ENCODE measurements around the gene GRM8.
"Not testable (repeated sequence)": the region's sequence is repeated elsewhere in the genome, so short reads cannot be mapped to it uniquely, and the experiment has no call there.

Gene GRM8

DNA sequence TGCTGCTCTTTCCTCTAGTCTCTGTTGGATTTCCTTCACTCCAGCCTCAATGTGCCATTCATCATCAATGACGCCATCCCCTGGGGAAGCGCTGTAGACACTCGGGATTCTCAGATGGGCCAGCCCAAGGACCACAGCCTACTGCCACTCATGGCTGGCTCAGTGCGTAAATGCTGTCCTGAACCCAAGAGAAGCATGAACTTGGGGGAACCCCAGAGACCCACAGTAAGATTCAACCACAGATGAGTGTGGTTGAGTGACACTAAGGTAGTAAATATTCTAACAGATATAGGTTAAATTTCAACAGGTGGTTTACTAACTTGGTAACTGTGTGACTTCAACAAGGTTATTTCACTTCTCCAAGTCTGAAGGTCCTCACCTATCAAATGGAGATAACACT is 304.1 kb downstream of the GRM8 start:
- no peak for DNase-seq (ENCODE audit: low read depth)
- TF ChIP-seq, protein P1, sequence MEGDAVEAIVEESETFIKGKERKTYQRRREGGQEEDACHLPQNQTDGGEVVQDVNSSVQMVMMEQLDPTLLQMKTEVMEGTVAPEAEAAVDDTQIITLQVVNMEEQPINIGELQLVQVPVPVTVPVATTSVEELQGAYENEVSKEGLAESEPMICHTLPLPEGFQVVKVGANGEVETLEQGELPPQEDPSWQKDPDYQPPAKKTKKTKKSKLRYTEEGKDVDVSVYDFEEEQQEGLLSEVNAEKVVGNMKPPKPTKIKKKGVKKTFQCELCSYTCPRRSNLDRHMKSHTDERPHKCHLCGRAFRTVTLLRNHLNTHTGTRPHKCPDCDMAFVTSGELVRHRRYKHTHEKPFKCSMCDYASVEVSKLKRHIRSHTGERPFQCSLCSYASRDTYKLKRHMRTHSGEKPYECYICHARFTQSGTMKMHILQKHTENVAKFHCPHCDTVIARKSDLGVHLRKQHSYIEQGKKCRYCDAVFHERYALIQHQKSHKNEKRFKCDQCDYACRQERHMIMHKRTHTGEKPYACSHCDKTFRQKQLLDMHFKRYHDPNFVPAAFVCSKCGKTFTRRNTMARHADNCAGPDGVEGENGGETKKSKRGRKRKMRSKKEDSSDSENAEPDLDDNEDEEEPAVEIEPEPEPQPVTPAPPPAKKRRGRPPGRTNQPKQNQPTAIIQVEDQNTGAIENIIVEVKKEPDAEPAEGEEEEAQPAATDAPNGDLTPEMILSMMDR (conservative IDR thresholded peaks at IDR 0.05; ENCODE audit: control insufficient read depth, insufficient read depth, low read depth, low read length): no peak

DNA sequence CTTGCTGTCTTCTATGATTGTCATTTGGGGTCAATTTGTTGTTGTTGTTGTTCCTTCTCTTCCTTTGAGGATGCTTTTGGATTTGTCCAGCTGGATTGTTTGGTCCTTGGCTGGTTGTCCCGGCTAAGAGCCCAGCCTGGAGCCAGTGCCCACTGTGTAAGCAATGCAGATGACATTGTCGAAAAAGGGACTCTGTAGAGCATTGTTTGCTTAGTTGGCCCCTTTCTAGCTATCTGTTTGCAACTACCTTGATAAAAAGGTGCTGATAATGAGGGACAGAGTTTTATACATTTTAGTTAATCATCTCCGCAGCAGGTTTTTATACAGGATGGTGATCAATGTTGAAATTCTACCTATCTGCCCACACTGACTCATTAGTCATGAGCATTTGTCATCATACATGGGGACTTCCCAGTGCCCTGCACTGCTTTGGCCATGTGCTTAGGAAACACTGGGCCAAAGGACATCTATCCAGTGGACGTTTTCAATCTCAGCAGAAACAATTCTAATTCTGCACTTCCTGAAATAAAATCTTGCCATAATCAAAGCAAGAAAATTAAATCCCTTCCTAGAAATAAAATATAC is 311.9 kb downstream of the GRM8 start:
- TF ChIP-seq, protein P1 (conservative IDR thresholded peaks at IDR 0.05; ENCODE audit: control insufficient read depth, insufficient read depth, low read depth, low read length): no peak
- no peak overlapping the region for H3K4me3 ChIP-seq (ENCODE audit: control insufficient read depth, low read depth, low read length)
- DNase-seq (ENCODE audit: low read depth): no peak

More for the DNA sequence above, 304.1 kb downstream of the GRM8 start:
- H3K4me3 ChIP-seq (ENCODE audit: control insufficient read depth, low read depth, low read length): no peak overlapping the region

DNA sequence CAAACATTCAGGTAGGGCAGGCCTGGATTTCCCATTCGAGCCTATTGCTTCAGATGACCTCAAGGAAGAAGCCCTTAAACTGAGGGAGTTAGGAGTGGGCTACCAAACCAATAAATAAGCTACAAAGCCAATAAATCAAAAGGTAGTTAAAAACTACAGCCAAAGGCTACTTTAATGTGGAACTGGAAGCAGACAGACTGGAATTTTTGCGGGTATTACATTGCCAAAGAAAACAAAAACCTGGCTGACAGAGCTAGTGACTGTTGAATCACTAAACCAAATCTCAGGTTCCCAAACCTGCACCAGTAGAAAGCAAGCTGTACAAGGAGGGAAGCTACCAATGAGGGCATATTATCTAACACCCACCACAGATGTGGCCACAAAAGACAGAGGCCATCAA is 315.6 kb downstream of the GRM8 start:
- no peak for DNase-seq (ENCODE audit: low read depth)
- TF ChIP-seq, protein P1 (conservative IDR thresholded peaks at IDR 0.05; ENCODE audit: control insufficient read depth, insufficient read depth, low read depth, low read length): no peak
- no peak overlapping the region for H3K4me3 ChIP-seq (ENCODE audit: control insufficient read depth, low read depth, low read length)

GRCh38 chr7:126931581-126931980 is 321.2 kb downstream of the GRM8 start:
- TF ChIP-seq, protein P1 (conservative IDR thresholded peaks at IDR 0.05; ENCODE audit: control insufficient read depth, insufficient read depth, low read depth, low read length): no peak
- DNase-seq (ENCODE audit: low read depth): no peak

GRCh38 chr7:126930166-126930565 is 322.6 kb downstream of the GRM8 start:
- TF ChIP-seq, protein P1 (conservative IDR thresholded peaks at IDR 0.05; ENCODE audit: control insufficient read depth, insufficient read depth, low read depth, low read length): no peak
- no peak for DNase-seq (ENCODE audit: low read depth)
- H3K4me3 ChIP-seq (ENCODE audit: control insufficient read depth, low read depth, low read length): no peak overlapping the region

More at GRCh38 chr7:126931581-126931980, 321.2 kb downstream of the GRM8 start:
- no peak overlapping the region for H3K4me3 ChIP-seq (ENCODE audit: control insufficient read depth, low read depth, low read length)

DNA sequence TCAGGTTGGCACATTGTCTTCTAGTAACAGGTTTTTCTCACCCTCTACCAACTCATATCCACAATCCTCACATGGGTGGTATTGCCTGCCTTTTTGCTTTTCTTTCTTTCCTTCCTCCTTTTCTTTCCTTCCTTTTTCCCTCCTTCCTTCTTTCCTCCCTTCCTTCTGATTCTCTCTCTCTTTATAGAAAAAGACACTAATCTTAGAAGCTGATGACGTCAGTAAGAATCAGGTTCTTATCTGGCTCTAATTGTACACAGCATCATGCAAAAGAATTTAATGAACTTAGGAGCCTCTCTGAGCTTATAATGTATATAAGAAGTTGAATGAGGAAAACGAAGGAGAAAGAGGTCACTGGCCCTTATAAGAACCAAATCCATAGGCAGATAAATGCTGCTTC is 328.3 kb downstream of the GRM8 start:
- no peak for DNase-seq (ENCODE audit: low read depth)
- no peak overlapping the region for H3K4me3 ChIP-seq (ENCODE audit: control insufficient read depth, low read depth, low read length)
- TF ChIP-seq, protein P1 (conservative IDR thresholded peaks at IDR 0.05; ENCODE audit: control insufficient read depth, insufficient read depth, low read depth, low read length): no peak

DNA sequence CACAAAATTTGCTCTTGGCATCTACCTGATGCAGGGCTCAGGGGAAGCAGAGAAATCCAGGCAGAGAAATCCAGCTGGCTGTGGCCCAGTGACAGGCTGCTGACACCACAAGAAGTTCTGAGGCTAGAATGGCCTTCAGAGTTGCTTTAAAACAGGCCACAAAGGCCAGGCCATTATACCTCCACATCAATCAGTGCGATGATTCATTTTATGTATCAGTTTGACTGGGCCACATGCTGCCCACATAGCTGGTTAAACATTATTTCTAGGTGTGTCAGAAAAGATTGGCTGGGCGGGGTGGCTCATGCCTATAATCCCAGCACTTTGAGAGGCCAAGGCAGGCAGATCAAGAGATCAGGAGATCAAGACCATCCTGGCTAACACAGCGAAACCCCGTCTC is 341.1 kb downstream of the GRM8 start:
- not testable (repeated sequence) for H3K4me3 ChIP-seq (ENCODE audit: control insufficient read depth, low read depth, low read length)

DNA sequence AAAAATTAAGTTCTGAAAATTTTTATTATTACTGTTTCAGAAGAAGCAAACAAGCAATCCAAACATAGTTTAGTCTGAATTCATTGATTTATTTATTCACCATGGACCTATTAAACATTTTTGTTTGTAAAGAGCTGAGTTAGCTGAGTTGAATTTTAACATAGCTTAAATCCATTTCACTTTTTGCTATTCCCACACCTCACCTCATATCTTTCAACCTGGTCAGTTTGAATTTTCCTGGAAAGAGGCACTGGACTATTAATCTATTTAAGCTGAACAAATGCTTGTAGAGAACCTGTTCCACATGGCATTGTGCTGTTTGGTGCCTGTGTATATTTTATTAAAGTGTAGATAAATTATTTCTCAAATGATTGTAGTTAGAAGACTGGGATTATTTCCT is 344.2 kb downstream of the GRM8 start:
- not testable (repeated sequence) for H3K4me3 ChIP-seq (ENCODE audit: control insufficient read depth, low read depth, low read length); DNase-seq (ENCODE audit: low read depth)

More for the DNA sequence above, 341.1 kb downstream of the GRM8 start:
- DNase-seq (ENCODE audit: low read depth): not testable (repeated sequence)

DNA sequence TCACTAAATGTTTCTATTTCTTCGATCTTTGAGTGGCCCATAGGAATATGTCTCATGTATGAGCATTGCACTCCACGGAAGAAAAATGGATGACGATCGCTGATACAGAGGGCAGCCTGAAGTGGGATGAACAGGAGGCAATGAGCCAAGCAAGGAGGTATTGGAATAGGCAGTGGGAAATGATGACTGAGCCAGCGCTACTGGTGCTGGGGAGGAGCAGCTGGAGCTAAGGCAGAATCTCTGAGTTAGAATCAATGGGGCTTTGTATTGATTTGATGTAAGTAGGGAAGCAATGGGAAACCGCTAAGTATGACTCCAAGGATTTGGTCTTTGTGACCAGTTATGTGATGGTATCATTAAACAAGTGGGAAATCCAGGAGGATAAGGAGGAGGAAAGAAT is 345.1 kb downstream of the GRM8 start:
- not testable (repeated sequence) for DNase-seq (ENCODE audit: low read depth); H3K4me3 ChIP-seq (ENCODE audit: control insufficient read depth, low read depth, low read length)

GRCh38 chr7:126905255-126905654 is 347.5 kb downstream of the GRM8 start:
- not testable (repeated sequence) for DNase-seq (ENCODE audit: low read depth); H3K4me3 ChIP-seq (ENCODE audit: control insufficient read depth, low read depth, low read length)

GRCh38 chr7:126901041-126901765 is 351.5 kb downstream of the GRM8 start:
- not testable (repeated sequence) for DNase-seq (ENCODE audit: low read depth); H3K4me3 ChIP-seq (ENCODE audit: control insufficient read depth, low read depth, low read length)
